Islet of Langerhans (tissue), 1 donor: Measurements from ENCODE around the gene PPP2R2C.

Experiments
- FAIRE-seq: peaks from one replicate; lab custom pipeline; 2011; peaks lifted over from hg19 to GRCh38; lab: Jason Lieb, UNC

The PPP2R2C gene

GRCh38 chr4:6301732-6302442, 170.5 kb downstream of the PPP2R2C start:
- no peak for FAIRE-seq

DNA sequence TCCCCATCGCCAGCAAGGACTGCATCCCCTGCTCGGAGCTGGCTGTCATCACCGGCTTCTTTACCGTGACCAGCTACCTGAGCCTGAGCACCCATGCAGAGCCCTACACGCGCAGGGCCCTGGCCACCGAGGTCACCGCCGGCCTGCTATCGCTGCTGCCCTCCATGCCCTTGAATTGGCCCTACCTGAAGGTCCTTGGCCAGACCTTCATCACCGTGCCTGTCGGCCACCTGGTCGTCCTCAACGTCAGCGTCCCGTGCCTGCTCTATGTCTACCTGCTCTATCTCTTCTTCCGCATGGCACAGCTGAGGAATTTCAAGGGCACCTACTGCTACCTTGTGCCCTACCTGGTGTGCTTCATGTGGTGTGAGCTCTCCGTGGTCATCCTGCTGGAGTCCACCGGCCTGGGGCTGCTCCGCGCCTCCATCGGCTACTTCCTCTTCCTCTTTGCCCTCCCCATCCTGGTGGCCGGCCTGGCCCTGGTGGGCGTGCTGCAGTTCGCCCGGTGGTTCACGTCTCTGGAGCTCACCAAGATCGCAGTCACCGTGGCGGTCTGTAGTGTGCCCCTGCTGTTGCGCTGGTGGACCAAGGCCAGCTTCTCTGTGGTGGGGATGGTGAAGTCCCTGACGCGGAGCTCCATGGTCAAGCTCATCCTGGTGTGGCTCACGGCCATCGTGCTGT, 171.2 kb downstream of the PPP2R2C start:
- FAIRE-seq = no peak

DNA sequence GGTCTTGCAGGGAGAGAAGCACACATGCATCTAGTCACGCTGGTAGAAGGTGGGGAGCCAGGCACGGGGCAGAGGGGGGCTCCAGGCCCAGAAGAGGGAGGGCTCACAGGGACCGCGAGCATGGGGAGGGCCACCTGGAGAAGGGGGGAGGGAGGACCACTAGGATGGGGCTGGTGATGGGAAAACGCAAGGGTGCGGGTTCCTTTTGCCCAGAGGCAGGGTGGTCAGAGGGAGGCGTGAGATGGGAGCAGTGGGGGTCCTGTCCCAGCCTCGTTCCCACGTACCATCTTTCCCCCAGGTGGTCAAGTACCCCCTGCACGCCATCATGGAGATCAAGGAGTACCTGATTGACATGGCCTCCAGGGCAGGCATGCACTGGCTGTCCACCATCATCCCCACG, 172.1 kb downstream of the PPP2R2C start:
- FAIRE-seq = no peak

DNA sequence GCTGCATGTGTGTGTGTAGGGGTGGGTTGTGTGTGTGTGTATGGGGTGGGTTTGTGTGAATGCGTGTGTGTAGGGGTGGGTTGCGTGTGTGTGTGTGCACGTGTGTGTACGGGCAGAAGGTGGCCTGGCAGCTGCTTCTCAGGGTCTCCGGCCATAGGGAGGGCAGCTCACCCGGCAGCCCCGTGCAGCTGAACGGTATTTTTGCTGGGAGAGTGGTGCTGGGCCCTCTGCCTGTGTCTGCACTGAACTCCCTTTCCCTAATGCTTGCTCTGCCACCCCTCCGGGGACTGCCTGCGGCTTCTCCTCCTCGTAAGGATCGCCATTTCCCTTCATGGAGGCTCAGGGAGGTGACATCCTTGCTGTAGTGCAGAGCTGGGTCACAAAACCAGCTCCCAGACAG, 172.5 kb downstream of the PPP2R2C start:
- no peak for FAIRE-seq

- no peak for FAIRE-seq
Observed at GRCh38 chr4:6298852-6299251, 173.6 kb downstream of the PPP2R2C start.

- FAIRE-seq = peak; percentile 5
Observed at GRCh38 chr4:6298035-6298434, 174.4 kb downstream of the PPP2R2C start.

GRCh38 chr4:6297266-6297815, 175.1 kb downstream of the PPP2R2C start:
- FAIRE-seq = no peak

GRCh38 chr4:6296026-6296425, 176.4 kb downstream of the PPP2R2C start:
- FAIRE-seq = no peak

DNA sequence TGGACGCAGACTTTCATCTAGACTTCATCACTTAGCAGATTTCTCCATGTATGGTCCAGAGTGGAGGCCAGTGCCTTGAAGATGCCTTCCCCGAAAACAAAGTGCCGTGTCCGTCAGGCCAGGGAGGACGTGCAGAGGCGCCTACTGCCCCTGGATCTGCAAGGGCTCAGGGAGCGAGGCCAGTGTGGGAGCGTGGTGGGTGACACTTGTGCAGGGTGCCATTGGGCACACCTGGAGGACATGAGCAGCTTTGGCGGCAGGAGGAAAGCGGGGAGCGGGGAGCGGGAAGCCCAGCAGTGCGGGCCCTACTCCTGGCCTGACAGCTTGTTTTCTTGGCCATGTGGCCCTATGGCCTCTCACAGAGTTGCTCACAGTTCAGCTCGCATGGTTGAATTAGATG, 176.9 kb downstream of the PPP2R2C start:
- FAIRE-seq = no peak

GRCh38 chr4:6294705-6295421, 177.6 kb downstream of the PPP2R2C start:
- FAIRE-seq = no peak

- FAIRE-seq = no peak
Observed at GRCh38 chr4:6293661-6294060, 178.8 kb downstream of the PPP2R2C start.

- no peak for FAIRE-seq
Observed at GRCh38 chr4:6293097-6293445, 179.3 kb downstream of the PPP2R2C start.

GRCh38 chr4:6292376-6293096, 179.9 kb downstream of the PPP2R2C start:
- FAIRE-seq = no peak

DNA sequence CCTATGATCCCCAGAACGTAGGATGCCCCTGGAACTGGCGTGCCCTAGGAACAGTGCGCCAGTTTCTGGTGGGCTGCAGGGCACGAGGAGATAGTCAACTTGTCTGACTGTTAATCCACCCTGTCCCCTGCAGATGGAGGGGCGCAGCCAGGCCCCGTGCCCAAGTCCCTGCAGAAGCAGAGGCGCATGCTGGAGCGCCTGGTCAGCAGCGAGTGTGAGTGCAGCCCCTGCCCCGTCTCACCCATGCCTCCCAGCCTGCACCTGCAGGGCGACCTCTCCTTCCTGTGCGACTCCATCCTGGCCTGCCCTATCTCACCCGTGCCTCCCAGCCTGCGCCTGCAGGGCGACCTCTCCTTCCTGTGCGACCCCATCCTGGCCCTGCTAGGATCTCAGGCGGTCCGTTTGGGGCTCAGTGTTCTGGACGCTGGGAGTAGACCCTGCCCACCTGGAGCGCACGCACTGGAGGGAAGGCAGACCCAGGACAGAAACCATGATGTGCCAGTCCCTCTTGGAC, 180.6 kb downstream of the PPP2R2C start:
- FAIRE-seq = no peak

DNA sequence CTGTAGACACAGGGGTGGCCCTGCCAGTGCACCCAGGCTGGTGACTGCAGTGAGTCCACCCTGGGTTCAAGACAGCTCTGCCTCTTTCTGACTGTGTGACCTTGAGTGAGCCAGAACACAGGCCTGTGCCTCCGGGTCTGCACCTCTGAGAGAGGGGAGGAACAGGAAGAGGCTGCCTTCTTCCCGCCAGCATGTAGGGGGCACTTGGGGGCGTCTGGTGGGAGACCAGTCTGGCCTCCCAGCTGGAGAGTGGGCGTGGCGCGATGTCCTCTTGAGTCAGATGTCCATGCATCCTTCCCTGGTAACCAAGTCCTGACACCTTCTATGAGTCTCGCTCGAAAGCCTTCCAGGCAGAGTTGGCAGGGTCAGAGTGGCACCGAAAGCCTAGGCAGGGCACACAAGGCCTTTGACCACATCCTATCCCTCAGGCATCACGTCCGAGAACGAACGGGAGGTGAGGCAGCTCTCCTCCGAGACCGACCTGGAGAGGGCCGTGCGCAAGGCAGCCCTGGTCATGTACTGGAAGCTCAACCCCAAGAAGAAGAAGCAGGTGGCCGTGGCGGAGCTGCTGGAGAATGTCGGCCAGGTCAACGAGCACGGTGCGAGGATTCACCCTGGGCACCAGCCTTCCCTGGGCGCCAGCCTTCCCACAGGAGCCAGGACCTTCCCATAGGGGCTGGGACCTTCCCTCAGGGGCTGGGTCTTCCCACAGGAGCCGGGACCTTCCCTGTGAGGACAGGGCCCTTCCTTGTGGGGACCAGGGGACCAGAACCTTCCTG, 181.5 kb downstream of the PPP2R2C start:
- no peak for FAIRE-seq

DNA sequence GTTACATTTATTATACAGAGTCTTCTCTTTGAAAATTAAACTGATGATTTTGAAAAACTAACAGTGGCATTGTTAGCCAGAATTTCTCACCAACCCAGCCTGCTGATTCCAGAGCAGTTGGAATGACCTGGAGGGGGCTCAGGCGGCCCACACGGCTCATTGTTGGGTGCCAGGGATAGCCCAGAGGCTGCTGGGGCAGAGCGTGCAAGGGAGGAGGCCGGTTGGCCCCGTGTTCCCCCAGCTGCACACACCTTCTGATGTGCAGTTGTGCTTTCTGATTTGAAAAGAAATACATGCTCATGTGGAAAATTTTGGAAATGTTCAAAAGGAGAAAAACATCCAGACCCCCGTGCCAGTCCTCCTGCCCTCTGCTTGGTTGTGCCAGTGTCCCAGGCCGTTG, 182.2 kb downstream of the PPP2R2C start:
- FAIRE-seq = no peak

- FAIRE-seq = no peak
Observed at GRCh38 chr4:6288871-6289270, 183.5 kb downstream of the PPP2R2C start.

GRCh38 chr4:6288342-6288741, 184.1 kb downstream of the PPP2R2C start:
- no peak for FAIRE-seq

DNA sequence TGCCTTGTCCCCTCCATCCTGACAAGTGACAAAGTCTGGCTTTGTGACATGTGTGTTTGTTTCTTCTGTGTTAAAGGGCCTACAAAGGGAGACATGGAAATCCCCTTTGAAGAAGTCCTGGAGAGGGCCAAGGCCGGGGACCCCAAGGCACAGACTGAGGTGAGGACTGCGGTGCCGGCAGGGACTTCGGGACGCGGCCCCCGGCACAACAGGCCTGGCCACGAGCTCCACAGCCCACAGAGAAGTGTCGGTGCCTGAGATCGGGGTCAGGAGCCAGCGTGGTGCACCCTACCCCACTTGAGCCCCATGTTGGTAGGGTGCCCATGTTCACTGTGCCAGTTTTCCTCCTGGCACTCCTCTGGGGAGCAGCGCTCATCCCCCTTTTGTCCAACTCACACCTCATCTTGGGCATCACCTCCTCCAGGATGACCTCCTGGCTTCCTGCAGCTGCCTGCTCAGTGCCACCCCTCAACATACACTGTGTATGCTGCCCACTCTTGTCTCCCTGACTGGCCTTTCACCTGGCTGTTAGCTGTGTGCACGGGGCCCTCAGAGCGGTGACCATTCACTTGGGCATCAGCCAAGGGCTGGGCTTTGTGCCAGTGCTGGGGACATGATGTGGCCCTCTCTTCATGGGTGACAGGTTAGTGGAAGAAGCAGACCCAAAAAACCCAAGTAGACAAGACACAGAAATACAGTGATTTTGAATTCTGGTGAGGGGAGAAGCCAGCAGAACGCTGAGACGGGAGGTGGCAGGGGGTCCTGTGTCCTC, 185.2 kb downstream of the PPP2R2C start:
- no peak for FAIRE-seq

DNA sequence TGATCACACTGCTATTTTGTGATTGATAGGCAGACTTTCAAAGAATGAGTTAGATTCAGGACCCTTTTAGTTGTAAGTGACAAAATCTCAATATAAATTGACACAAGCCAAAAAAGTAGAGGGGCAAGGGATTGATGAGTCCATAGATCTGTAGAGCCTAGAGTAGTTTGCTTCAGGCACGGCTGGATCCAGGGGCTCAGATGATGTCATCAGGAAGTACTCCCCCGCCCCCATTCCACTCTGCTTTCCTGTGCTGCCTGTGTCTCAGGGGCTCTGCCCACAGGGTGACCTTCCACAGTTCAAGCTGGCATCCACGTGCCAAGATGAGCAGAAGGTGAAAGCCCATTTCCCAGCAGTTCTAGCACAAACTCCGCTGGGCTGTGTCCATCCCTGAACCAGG, 189.1 kb downstream of the PPP2R2C start:
- FAIRE-seq = no peak

- no peak for FAIRE-seq
Observed at GRCh38 chr4:6282314-6282771, 190.1 kb downstream of the PPP2R2C start.
